ENCODE data around the gene DNAJB4. TPM values are rescaled to one million over a fixed set of nuclear protein-coding genes. Genes with fewer than 3 reads are reported as not detected.

DNAJB4 gene
- total and polyA plus RNA-seq, 2 of the 13 experiments (the other 11 are each of a cell fraction or from before 2014, with no cell fraction given), result 4.4 to 18.6 TPM

DNA sequence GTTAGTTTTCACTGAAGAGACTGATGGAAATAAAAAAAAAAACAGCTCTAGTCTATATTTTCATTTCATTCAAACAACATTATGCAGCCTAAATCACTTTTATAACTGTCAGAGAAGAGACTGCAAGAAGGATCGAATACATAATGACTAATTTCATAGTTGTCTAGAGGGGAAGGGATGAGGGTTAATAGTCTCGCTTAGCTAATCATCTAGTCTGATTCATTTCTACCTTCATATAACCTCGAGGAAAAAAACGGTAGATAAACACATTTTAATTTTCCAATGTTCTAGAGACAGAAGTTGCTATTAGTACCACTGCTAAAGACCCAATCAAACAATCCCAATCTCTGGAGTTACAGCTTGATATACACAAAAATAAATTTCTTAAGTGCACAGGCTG lies 29.4 kb upstream of the DNAJB4 start:
- DNase-seq (ENCODE audit: low spot score) (no peak), ATAC-seq (no peak), FAIRE-seq (no peak)
- ChIA-PET CTCF (ENCODE audit: low intra/inter-chr PET ratio, low total read pairs) (no interaction called here), POLR2A (interaction anchor here (1.2 to 2.6 kb wide), 3 partner anchors 11 to 33 kb away, joined by 3 to 14 read pairs (median 4); partner anchors contain the start of gene DNAJB4)
- BruUV-seq (replicated peaks), result no TSS peak
- H3K9me3 ChIP-seq (ENCODE audit: low read length), result no peaks in the 10 kb centered on the region
- TF ChIP-seq MEIS1 (CRISPR knock-in tag; IDR thresholded peaks at IDR 0.05; ENCODE audit: borderline replicate concordance) (no peak), ZNF329 (CRISPR knock-in tag; IDR thresholded peaks at IDR 0.05; ENCODE audit: low read depth) (no peak), ZNF614 (CRISPR knock-in tag; IDR thresholded peaks at IDR 0.05; ENCODE audit: borderline replicate concordance) (no peak), ZNF678 (CRISPR knock-in tag; IDR thresholded peaks at IDR 0.05) (no peak), NRL (CRISPR knock-in tag; IDR thresholded peaks at IDR 0.05; ENCODE audit: borderline replicate concordance) (no peak), ZNF354B (CRISPR knock-in tag; IDR thresholded peaks at IDR 0.05) (no peak), ZNF724P (CRISPR knock-in tag; IDR thresholded peaks at IDR 0.05; ENCODE audit: borderline replicate concordance) (no peak), AGO1 (IDR thresholded peaks at IDR 0.05; ENCODE audit: low read depth, low read length, poor library complexity, severe bottlenecking) (no peak), ZNF451 (CRISPR knock-in tag; IDR thresholded peaks at IDR 0.05) (no peak), NFKB2 (CRISPR knock-in tag; IDR thresholded peaks at IDR 0.05; ENCODE audit: borderline replicate concordance) (no peak)
- TF ChIP-seq, protein P1, sequence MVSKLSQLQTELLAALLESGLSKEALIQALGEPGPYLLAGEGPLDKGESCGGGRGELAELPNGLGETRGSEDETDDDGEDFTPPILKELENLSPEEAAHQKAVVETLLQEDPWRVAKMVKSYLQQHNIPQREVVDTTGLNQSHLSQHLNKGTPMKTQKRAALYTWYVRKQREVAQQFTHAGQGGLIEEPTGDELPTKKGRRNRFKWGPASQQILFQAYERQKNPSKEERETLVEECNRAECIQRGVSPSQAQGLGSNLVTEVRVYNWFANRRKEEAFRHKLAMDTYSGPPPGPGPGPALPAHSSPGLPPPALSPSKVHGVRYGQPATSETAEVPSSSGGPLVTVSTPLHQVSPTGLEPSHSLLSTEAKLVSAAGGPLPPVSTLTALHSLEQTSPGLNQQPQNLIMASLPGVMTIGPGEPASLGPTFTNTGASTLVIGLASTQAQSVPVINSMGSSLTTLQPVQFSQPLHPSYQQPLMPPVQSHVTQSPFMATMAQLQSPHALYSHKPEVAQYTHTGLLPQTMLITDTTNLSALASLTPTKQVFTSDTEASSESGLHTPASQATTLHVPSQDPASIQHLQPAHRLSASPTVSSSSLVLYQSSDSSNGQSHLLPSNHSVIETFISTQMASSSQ (IDR thresholded peaks at IDR 0.05; ENCODE audit: low read depth), result no peak
- TF ChIP-seq, protein P1 (CRISPR knock-in tag; IDR thresholded peaks at IDR 0.05; ENCODE audit: borderline replicate concordance), result no peak
- in situ Hi-C loops (cut with HindIII; ENCODE audit: extremely low pct_ligation_motif_present, low pct_unique_long_range_greater_than_20kb) (loop anchor here (10.0 kb wide), 1 partner anchor 139 kb away; no protein-coding TSS in a partner anchor), intact Hi-C loops (cut with micrococcal nuclease; ENCODE audit: unreplicated experiment) (no loop called here)
- H3K4me1 ChIP-seq (ENCODE audit: insufficient read depth, low read length), result peaks cover 55% of the 10 kb centered on the region
- H3K4me3 ChIP-seq (replicated peaks in 1 of 3; ENCODE audit: insufficient read depth in 1 of 3, low read depth in 2 of 3, low read length in 3 of 3), result peak overlapping the region in 2 of 3 experiments; percentile 90 to 100; a peak in 3 of 6 replicates
- 53% methylated on average over 4 of the region's 4 CpGs for whole genome bisulfite sequencing (ENCODE audit: low lambda C conversion rate)
- peaks cover 94% of the 10 kb centered on the region for H3K79me2 ChIP-seq (ENCODE audit: insufficient read depth, low read length)
- H3K4me2 ChIP-seq (ENCODE audit: low read depth, low read length), result peak overlapping the region; percentile 90
- H3K36me3 ChIP-seq (replicated peaks in 1 of 2; ENCODE audit: control insufficient read depth in 1 of 2, insufficient read depth in 2 of 2, low read length in 2 of 2), result peaks cover 4 to 21% of the 10 kb centered on the region in 2 experiments
- no peaks in the 10 kb centered on the region; a peak in 1 of 5 replicates for H3K27me3 ChIP-seq (ENCODE audit: control insufficient read depth in 1 of 2, insufficient read depth in 2 of 2, low read length in 2 of 2)
- no peak overlapping the region for H2AFZ ChIP-seq (ENCODE audit: low read length)
- H4K20me1 ChIP-seq (ENCODE audit: insufficient read depth, low read length), result peaks cover 77% of the 10 kb centered on the region
- H3K9ac ChIP-seq (ENCODE audit: insufficient read depth, low read depth, low read length), result peak overlapping the region; percentile 28; the same call in 1 of the 2 replicates
- no peak overlapping the region for H3K27ac ChIP-seq (ENCODE audit: extremely low read length, insufficient read depth, low read length)
